Endothelial cell of umbilical vein (primary cell): ENCODE data around the gene RPS19BP1.

ENCODE experiments used
- CTCF ChIP-seq, 2 donors: IDR thresholded peaks; 1 replicate in 1 of 2; 2 replicates in 1 of 2; pipeline ENCODE4 v1.5.1; 2011; ENCODE audit warnings: low read length in 2 of 2, mild to moderate bottlenecking in 2 of 2, moderate library complexity in 2 of 2, control low read depth in 1 of 2, inconsistent platforms in 1 of 2, low read depth in 1 of 2; ENCODE audit not compliant: insufficient read depth in 1 of 2; ENCODE audit errors: extremely low read depth in 1 of 2
- EZH2 ChIP-seq: IDR thresholded peaks from 2 replicates; pipeline ENCODE4 v1.6.1; 2012; ENCODE audit warnings: borderline replicate concordance, low read depth, mild to moderate bottlenecking, moderate library complexity, low read length, inconsistent platforms; ENCODE audit not compliant: severe bottlenecking
- POLR2A ChIP-seq: IDR thresholded peaks from 2 replicates; pipeline ENCODE4 v1.6.1; 2012; ENCODE audit warnings: low read depth, mild to moderate bottlenecking, control low read depth, low read length

- TF ChIP-seq POLR2A (no peak), CTCF (IDR thresholded peaks at IDR 0.05; ENCODE audit: extremely low read depth in 1 of 2, insufficient read depth in 1 of 2, low read depth in 1 of 2, low read length in 2 of 2) (no peak), EZH2 (no peak)
Measured at GRCh38 chr22:39487826-39488520, 44.6 kb downstream of the RPS19BP1 start.
